IPS-20b (cell line): Measurements from ENCODE around the gene IQGAP3.

Experiments used
- H3K27ac ChIP-seq: one replicate; pipeline ENCODE4 v1.5.1; 2013; ENCODE audit warnings: low read length
- H3K27me3 ChIP-seq: 2 replicates; pipeline ENCODE4 v1.6.1; 2013; ENCODE audit warnings: mild to moderate bottlenecking, low read length, inconsistent platforms; ENCODE audit not compliant: insufficient read depth
- H3K36me3 ChIP-seq: 2 replicates; pipeline ENCODE4 v1.6.1; 2013; ENCODE audit warnings: low read depth, mild to moderate bottlenecking, inconsistent platforms, low read length, moderate library complexity; ENCODE audit not compliant: insufficient read depth
- H3K4me1 ChIP-seq: 2 replicates; pipeline ENCODE4 v1.6.1; 2013; ENCODE audit warnings: mild to moderate bottlenecking, control low read depth, inconsistent platforms, low read length, moderate library complexity; ENCODE audit not compliant: insufficient read depth
- H3K4me3 ChIP-seq: 2 replicates; pipeline ENCODE4 v1.5.1; 2013; ENCODE audit warnings: mild to moderate bottlenecking, low read length, inconsistent platforms
- H3K9ac ChIP-seq: 2 replicates; pipeline ENCODE4 v1.6.1; 2013; ENCODE audit warnings: low read depth, mild to moderate bottlenecking, inconsistent platforms, low read length, moderate library complexity
- H3K9me3 ChIP-seq: 2 replicates; pipeline ENCODE4 v1.6.1; 2013; ENCODE audit warnings: mild to moderate bottlenecking, low read depth, low read length, inconsistent platforms; ENCODE audit not compliant: insufficient read depth

Gene IQGAP3

DNA sequence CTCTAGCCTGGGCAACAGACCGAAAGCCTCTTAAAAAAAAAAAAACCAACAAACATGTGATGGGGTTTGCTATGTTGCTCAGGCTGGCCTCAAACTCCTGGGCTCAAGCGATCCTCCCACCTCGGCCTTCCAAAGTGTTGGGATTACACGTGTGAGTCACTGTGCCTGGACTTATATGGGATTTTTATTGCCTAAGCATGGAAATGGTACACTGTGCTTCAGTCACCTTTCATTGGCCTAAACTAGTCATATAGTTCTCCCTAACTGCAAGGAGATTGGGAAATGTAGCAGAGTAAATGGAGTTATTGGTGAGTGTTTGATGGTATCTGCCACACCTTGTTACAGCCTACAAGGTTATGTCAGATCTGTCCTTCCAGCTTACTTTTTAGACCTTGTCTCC is 54.6 kb downstream of the IQGAP3 start:
- no peaks in the 10 kb centered on the region for H3K27me3 ChIP-seq
- H3K4me3 ChIP-seq = no peak overlapping the region
- no peaks in the 10 kb centered on the region for H3K36me3 ChIP-seq
- no peaks in the 10 kb centered on the region for H3K9me3 ChIP-seq
- no peaks in the 10 kb centered on the region for H3K4me1 ChIP-seq
- H3K27ac ChIP-seq = no peak overlapping the region
- H3K9ac ChIP-seq = no peak overlapping the region

DNA sequence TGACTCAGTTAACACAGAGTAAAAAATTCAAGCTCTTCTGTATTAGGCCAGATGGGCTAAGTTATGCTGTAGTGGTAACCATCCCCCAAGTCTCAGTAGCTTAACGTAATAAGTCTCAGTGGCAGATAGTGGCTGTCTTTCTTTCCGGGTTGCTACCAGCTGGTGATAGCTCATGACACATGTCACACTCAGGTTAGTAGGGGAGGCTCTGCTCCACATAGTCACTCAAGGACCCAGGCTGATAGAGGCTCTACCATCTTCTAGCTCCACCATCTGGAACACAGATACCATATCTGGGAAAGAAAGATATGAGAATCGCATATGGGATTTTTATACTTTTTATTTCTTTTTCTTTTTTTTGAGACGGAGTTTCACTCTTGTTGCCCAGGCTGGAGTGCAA is 55.5 kb downstream of the IQGAP3 start:
- H3K4me1 ChIP-seq = no peaks in the 10 kb centered on the region
- no peaks in the 10 kb centered on the region for H3K27me3 ChIP-seq
- no peak overlapping the region for H3K9ac ChIP-seq
- no peak overlapping the region for H3K4me3 ChIP-seq
- no peaks in the 10 kb centered on the region for H3K36me3 ChIP-seq
- no peaks in the 10 kb centered on the region for H3K9me3 ChIP-seq
- no peak overlapping the region for H3K27ac ChIP-seq

- Histone ChIP-seq H3K27me3 (no peaks in the 10 kb centered on the region), H3K9ac (no peak overlapping the region), H3K36me3 (no peaks in the 10 kb centered on the region), H3K4me3 (no peak overlapping the region), H3K9me3 (no peaks in the 10 kb centered on the region), H3K27ac (no peak overlapping the region), H3K4me1 (no peaks in the 10 kb centered on the region)
Measured at GRCh38 chr1:156515956-156516355, 56.4 kb downstream of the IQGAP3 start.

DNA sequence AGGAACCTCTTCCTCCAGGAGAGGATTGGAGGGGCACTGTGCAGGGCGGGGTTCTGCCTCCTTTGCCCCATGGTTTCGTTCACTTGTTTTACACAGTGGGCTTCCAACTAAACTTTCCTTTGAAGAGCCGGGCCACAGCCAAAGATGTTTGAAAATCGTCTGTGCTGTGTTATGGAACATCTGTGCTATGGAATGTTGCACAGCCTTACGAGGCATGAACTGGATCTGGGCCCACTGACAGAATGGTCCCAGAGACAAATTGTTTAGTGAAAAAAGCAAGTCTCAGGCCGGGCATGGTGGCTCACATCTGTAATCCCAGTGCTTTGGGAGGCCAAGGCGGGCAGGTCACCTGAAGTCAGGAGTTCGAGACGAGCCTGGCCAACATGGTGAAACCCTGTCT is 59.2 kb downstream of the IQGAP3 start:
- Histone ChIP-seq H3K36me3 (no peaks in the 10 kb centered on the region), H3K27me3 (no peaks in the 10 kb centered on the region), H3K27ac (no peak overlapping the region), H3K9me3 (no peaks in the 10 kb centered on the region), H3K4me3 (no peak overlapping the region), H3K4me1 (no peaks in the 10 kb centered on the region), H3K9ac (no peak overlapping the region)

GRCh38 chr1:156511644-156512043 is 60.7 kb downstream of the IQGAP3 start:
- Histone ChIP-seq H3K36me3 (no peaks in the 10 kb centered on the region), H3K9me3 (no peaks in the 10 kb centered on the region), H3K9ac (no peak overlapping the region), H3K4me1 (no peaks in the 10 kb centered on the region), H3K27ac (no peak overlapping the region), H3K4me3 (no peak overlapping the region), H3K27me3 (no peaks in the 10 kb centered on the region)

GRCh38 chr1:156510709-156511108 is 61.7 kb downstream of the IQGAP3 start:
- H3K36me3 ChIP-seq = no peaks in the 10 kb centered on the region
- no peak overlapping the region for H3K4me3 ChIP-seq
- H3K27ac ChIP-seq = no peak overlapping the region
- H3K4me1 ChIP-seq = no peaks in the 10 kb centered on the region
- no peak overlapping the region for H3K9ac ChIP-seq
- H3K9me3 ChIP-seq = no peaks in the 10 kb centered on the region
- H3K27me3 ChIP-seq = no peaks in the 10 kb centered on the region

DNA sequence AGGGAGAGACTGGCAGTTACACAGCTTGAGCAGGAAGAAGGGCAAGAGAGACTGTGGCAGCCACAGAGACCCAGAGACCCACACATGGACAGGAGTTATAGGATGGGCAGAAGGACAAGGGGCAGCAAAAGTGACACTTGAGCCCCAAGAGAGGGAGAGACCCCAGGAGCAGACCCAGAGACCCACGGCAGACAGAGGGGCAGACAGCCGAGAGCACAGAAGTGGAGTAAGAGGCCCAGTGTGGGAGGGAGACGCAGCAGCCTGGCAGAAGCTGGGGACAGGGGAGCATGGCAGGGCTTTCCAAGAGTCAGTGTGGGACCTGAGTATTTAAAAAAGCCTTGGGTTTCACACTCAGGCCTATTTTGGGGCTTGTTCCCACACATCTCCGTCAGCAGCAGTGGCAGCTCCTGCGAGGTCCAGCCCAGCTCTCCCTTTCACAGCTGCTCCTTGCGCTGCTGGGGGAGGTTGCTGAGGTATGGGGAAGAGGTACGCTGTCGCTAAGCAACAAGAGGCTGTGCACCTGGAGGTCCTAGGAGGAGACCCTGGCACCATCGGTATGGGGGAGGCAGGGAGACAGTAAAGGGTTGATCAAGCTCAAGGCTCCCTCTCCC is 62.8 kb downstream of the IQGAP3 start:
- Histone ChIP-seq H3K36me3 (no peaks in the 10 kb centered on the region), H3K9ac (no peak overlapping the region), H3K27me3 (no peaks in the 10 kb centered on the region), H3K27ac (no peak overlapping the region), H3K4me3 (no peak overlapping the region), H3K9me3 (no peaks in the 10 kb centered on the region), H3K4me1 (peaks cover 2% of the 10 kb centered on the region)

DNA sequence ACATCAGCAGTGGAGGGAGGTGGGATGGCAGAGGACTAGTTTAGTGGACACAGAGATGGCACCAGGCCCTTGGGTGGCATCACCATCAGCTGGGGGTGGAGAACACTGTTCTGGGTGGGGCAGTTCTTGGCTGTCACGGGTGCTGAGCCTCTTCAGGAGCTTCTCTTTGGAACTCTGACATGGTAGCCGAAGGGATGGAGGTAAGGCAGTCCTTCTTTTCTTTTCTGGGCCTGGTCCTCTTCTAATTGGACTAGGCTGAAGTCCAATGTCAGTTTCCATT is 63.5 kb downstream of the IQGAP3 start:
- Histone ChIP-seq H3K9me3 (no peaks in the 10 kb centered on the region), H3K4me3 (no peak overlapping the region), H3K36me3 (no peaks in the 10 kb centered on the region), H3K4me1 (peaks cover 9% of the 10 kb centered on the region), H3K9ac (no peak overlapping the region), H3K27me3 (no peaks in the 10 kb centered on the region), H3K27ac (no peak overlapping the region)

- Histone ChIP-seq H3K9me3 (no peaks in the 10 kb centered on the region), H3K36me3 (no peaks in the 10 kb centered on the region), H3K4me1 (peaks cover 13% of the 10 kb centered on the region), H3K4me3 (no peak overlapping the region), H3K27me3 (no peaks in the 10 kb centered on the region), H3K27ac (no peak overlapping the region), H3K9ac (no peak overlapping the region)
Measured at GRCh38 chr1:156508205-156508954, 64.0 kb downstream of the IQGAP3 start.

GRCh38 chr1:156506450-156506849 is 65.9 kb downstream of the IQGAP3 start:
- Histone ChIP-seq H3K9me3 (no peaks in the 10 kb centered on the region), H3K9ac (no peak overlapping the region), H3K27ac (no peak overlapping the region), H3K4me1 (peaks cover 20% of the 10 kb centered on the region), H3K27me3 (no peaks in the 10 kb centered on the region; the same call in 1 of the 2 replicates), H3K4me3 (no peak overlapping the region), H3K36me3 (no peaks in the 10 kb centered on the region)

DNA sequence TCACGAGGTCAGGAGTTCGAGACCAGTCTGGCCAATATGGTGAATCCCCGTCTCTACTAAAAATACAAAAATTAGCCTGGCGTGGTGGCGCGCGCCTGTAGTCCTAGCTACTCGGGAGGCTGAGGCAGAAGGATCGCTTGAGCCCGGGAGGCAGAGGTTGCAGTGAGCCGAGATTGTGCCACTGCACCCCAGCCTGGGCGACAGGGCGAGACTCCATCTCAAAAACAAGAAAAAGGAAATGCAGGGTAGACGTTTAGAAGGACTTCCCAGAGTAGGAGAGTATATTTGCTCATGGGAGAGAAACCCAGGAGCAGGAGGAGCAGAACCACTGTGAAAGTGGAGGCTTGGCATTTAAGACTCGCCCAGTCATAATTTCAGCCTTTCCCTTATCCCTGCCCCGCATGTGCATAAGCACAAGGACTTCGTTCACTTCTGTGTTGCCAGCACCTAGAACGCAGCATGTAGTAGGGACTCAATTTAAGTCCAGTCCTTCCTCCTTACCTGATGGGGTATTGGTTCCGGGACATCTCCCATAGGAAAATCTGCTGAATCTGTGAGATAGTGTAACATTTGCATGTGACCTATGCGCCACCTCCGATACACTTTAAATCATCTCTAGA is 66.6 kb downstream of the IQGAP3 start:
- Histone ChIP-seq H3K4me1 (peaks cover 20% of the 10 kb centered on the region), H3K27me3 (no peaks in the 10 kb centered on the region; the same call in 1 of the 2 replicates), H3K36me3 (no peaks in the 10 kb centered on the region), H3K4me3 (no peak overlapping the region; the same call in 1 of the 2 replicates), H3K9me3 (no peaks in the 10 kb centered on the region), H3K27ac (no peak overlapping the region), H3K9ac (no peak overlapping the region)
